Astrocyte (in vitro differentiated cells and primary cell): Measurements from ENCODE around the gene CBLL2. TPM values are rescaled to one million over a fixed set of nuclear protein-coding genes. Genes with fewer than 3 reads are reported as not detected.
A peak's percentile ranks its signal among the peaks of the same experiment; 100 is the strongest.

Experiments used
- DNase-seq: peaks from one replicate; pipeline ENCODE4 v3.0.0-alpha.2; 2010; ENCODE audit warnings: low read depth
- FAIRE-seq: peaks from 2 replicates; lab custom pipeline; 2011; peaks lifted over from hg19 to GRCh38; lab: Jason Lieb, UNC
- H2AFZ ChIP-seq: 2 replicates; pipeline ENCODE4 v1.6.0; 2012; ENCODE audit warnings: low read depth, low read length, inconsistent platforms
- H3K27ac ChIP-seq: 2 replicates; pipeline ENCODE4 v1.5.1; 2011; ENCODE audit warnings: low read depth, low read length, inconsistent platforms
- H3K27me3 ChIP-seq: 2 replicates; pipeline ENCODE4 v1.6.0; 2011; ENCODE audit warnings: low read length, inconsistent platforms; ENCODE audit not compliant: insufficient read depth
- H3K36me3 ChIP-seq: 2 replicates; pipeline ENCODE4 v1.5.1; 2011; ENCODE audit warnings: low read length, inconsistent platforms; ENCODE audit not compliant: insufficient read depth
- H3K4me1 ChIP-seq: 2 replicates; pipeline ENCODE4 v1.5.1; 2011; ENCODE audit warnings: low read length, inconsistent platforms; ENCODE audit not compliant: insufficient read depth
- H3K4me2 ChIP-seq: 2 replicates; pipeline ENCODE4 v1.6.0; 2012; ENCODE audit warnings: low read length, inconsistent platforms
- H3K4me3 ChIP-seq: 2 replicates; pipeline ENCODE4 v1.5.1; 2011; ENCODE audit warnings: low read depth, mild to moderate bottlenecking, low read length, inconsistent platforms; ENCODE audit not compliant: insufficient read depth
- H3K79me2 ChIP-seq: 2 replicates; pipeline ENCODE4 v1.6.0; 2012; ENCODE audit warnings: mild to moderate bottlenecking, low read length, inconsistent platforms; ENCODE audit not compliant: insufficient read depth
- H3K9ac ChIP-seq: 2 replicates; pipeline ENCODE4 v1.6.0; 2012; ENCODE audit warnings: mild to moderate bottlenecking, low read length, inconsistent platforms
- H3K9me3 ChIP-seq: 2 replicates; pipeline ENCODE4 v1.5.1; 2012; ENCODE audit warnings: low read depth, mild to moderate bottlenecking, low read length, inconsistent platforms; ENCODE audit not compliant: insufficient read depth
- H4K20me1 ChIP-seq: 2 replicates; pipeline ENCODE4 v1.6.0; 2012; ENCODE audit warnings: low read length, inconsistent platforms; ENCODE audit not compliant: insufficient read depth
- H3K27ac Mint-ChIP-seq: one replicate; pipeline ENCODE4 v1.8.0; 2021; ENCODE audit warnings: mild to moderate bottlenecking, mixed read lengths; ENCODE audit not compliant: unreplicated experiment
- H3K27me3 Mint-ChIP-seq: one replicate; pipeline ENCODE4 v1.8.0; 2021; ENCODE audit warnings: low read depth, mixed read lengths; ENCODE audit not compliant: unreplicated experiment
- H3K36me3 Mint-ChIP-seq: one replicate; pipeline ENCODE4 v1.8.0; 2021; ENCODE audit warnings: low read depth, mixed read lengths; ENCODE audit not compliant: unreplicated experiment
- H3K4me1 Mint-ChIP-seq: one replicate; pipeline ENCODE4 v1.8.0; 2021; ENCODE audit warnings: low read depth, mixed read lengths; ENCODE audit not compliant: unreplicated experiment
- H3K4me3 Mint-ChIP-seq: one replicate; pipeline ENCODE4 v1.8.0; 2021; ENCODE audit warnings: mild to moderate bottlenecking, moderate library complexity, mixed read lengths; ENCODE audit not compliant: unreplicated experiment
- H3K9me3 Mint-ChIP-seq: one replicate; pipeline ENCODE4 v1.8.0; 2021; ENCODE audit warnings: mild to moderate bottlenecking, mixed read lengths; ENCODE audit not compliant: unreplicated experiment
- CTCF ChIP-seq: IDR thresholded peaks from 2 replicates; pipeline ENCODE4 v1.5.1; 2011; ENCODE audit warnings: low read depth, mild to moderate bottlenecking, inconsistent platforms, low read length, moderate library complexity; ENCODE audit not compliant: insufficient read depth
- EZH2 ChIP-seq: IDR thresholded peaks from 2 replicates; pipeline ENCODE4 v1.6.1; 2012; ENCODE audit warnings: mild to moderate bottlenecking, low read length, inconsistent platforms; ENCODE audit not compliant: insufficient read depth
- total RNA-seq: library from RNA; stranded (reverse); gene quantifications from 2 replicates; pipeline ENCODE4 v1.2.1, GENCODE V29; 2021

The CBLL2 gene
- total RNA-seq, 1 donor from 2014 or later: not detected

- H4K20me1 ChIP-seq: no peaks in the 10 kb centered on the region
- Mint-ChIP-seq H3K27ac (no peak overlapping the region), H3K36me3 (no peaks in the 10 kb centered on the region), H3K4me1 (peaks cover 9% of the 10 kb centered on the region), H3K4me3 (no peak overlapping the region), H3K9me3 (no peaks in the 10 kb centered on the region), H3K27me3 (no peaks in the 10 kb centered on the region)
- no peak for TF ChIP-seq EZH2
- no peak for TF ChIP-seq CTCF
- H2AFZ ChIP-seq: no peak overlapping the region
- H3K9me3 ChIP-seq: no peaks in the 10 kb centered on the region
- peaks cover 12% of the 10 kb centered on the region for H3K4me1 ChIP-seq
- H3K79me2 ChIP-seq: no peaks in the 10 kb centered on the region
- H3K27me3 ChIP-seq: no peaks in the 10 kb centered on the region
- H3K9ac ChIP-seq: no peak overlapping the region
- H3K36me3 ChIP-seq: no peaks in the 10 kb centered on the region
- H3K4me2 ChIP-seq: peak overlapping the region; percentile 58
- no peak overlapping the region for H3K4me3 ChIP-seq
- DNase-seq: no peak
- no peak overlapping the region for H3K27ac ChIP-seq
- FAIRE-seq: peak; percentile 81
Observed at GRCh38 chrX:22313766-22314165, 41.1 kb downstream of the CBLL2 start.

GRCh38 chrX:22314211-22314610, 41.5 kb downstream of the CBLL2 start:
- Histone ChIP-seq H3K36me3 (no peaks in the 10 kb centered on the region), H2AFZ (no peak overlapping the region), H3K27me3 (no peaks in the 10 kb centered on the region), H3K4me1 (peaks cover 12% of the 10 kb centered on the region), H4K20me1 (no peaks in the 10 kb centered on the region), H3K4me3 (no peak overlapping the region), H3K27ac (no peak overlapping the region), H3K4me2 (peak overlapping the region; percentile 58), H3K79me2 (no peaks in the 10 kb centered on the region), H3K9me3 (no peaks in the 10 kb centered on the region), H3K9ac (no peak overlapping the region)
- H3K27ac Mint-ChIP-seq: no peak overlapping the region
- TF ChIP-seq EZH2 (no peak), CTCF (no peak)
- FAIRE-seq (peak; percentile 70), DNase-seq (no peak)
- H3K36me3 Mint-ChIP-seq: no peaks in the 10 kb centered on the region
- no peaks in the 10 kb centered on the region for H3K9me3 Mint-ChIP-seq
- no peak overlapping the region for H3K4me3 Mint-ChIP-seq
- H3K27me3 Mint-ChIP-seq: no peaks in the 10 kb centered on the region
- peaks cover 9% of the 10 kb centered on the region for H3K4me1 Mint-ChIP-seq

GRCh38 chrX:22314692-22315091, 42.0 kb downstream of the CBLL2 start:
- no peaks in the 10 kb centered on the region for H3K79me2 ChIP-seq
- H4K20me1 ChIP-seq: no peaks in the 10 kb centered on the region
- no peaks in the 10 kb centered on the region for H3K27me3 ChIP-seq
- DNase-seq: no peak
- H3K4me2 ChIP-seq: peak overlapping the region; percentile 58
- Mint-ChIP-seq H3K4me3 (no peak overlapping the region), H3K36me3 (no peaks in the 10 kb centered on the region), H3K9me3 (no peaks in the 10 kb centered on the region), H3K4me1 (peaks cover 9% of the 10 kb centered on the region), H3K27ac (peak overlapping the region; percentile 62), H3K27me3 (no peaks in the 10 kb centered on the region)
- no peaks in the 10 kb centered on the region for H3K9me3 ChIP-seq
- H3K4me3 ChIP-seq: no peak overlapping the region
- FAIRE-seq: peak; percentile 23
- H3K27ac ChIP-seq: no peak overlapping the region
- H2AFZ ChIP-seq: no peak overlapping the region
- no peak overlapping the region for H3K9ac ChIP-seq
- no peaks in the 10 kb centered on the region for H3K36me3 ChIP-seq
- no peak for TF ChIP-seq EZH2
- no peak for TF ChIP-seq CTCF
- peaks cover 12% of the 10 kb centered on the region for H3K4me1 ChIP-seq
